Measurements from ENCODE around the gene ARHGEF37. TPM values are rescaled to one million over a fixed set of nuclear protein-coding genes. Genes with fewer than 3 reads are reported as not detected.
"Not testable (repeated sequence)": the region's sequence is repeated elsewhere in the genome, so short reads cannot be mapped to it uniquely, and the experiment has no call there.

Gene ARHGEF37
- total RNA-seq, 5 donors from 2014 or later (not counting 1 experiment from before 2014, with no cell fraction given): 0.07 to 1.0 (median 0.59) TPM; not detected in 1

- not testable (repeated sequence) for H3K4me1 Mint-ChIP-seq
- WGBS (ENCODE audit: insufficient coverage): no CpG with 5 or more reads among the region's 3 CpGs
These were observed 88.0 kb downstream of the ARHGEF37 start for GRCh38 chr5:149669273-149669672.

GRCh38 chr5:149671544-149671943, 90.2 kb downstream of the ARHGEF37 start:
- peaks cover 0 to 4% (median 0%) of the 10 kb centered on the region in 3 donors for H3K4me1 Mint-ChIP-seq
- CTCF ChIA-PET: no interaction called here
- POLR2A ChIA-PET: interaction anchor here in 1 of 2 donors (0.6 kb wide), 1 partner anchor 106 kb away, joined by 3 read pairs; no protein-coding TSS in a partner anchor
- Histone ChIP-seq H3K9me3 (no peaks in the 10 kb centered on the region), H3K27me3 (replicated peaks in 1 of 2; ENCODE audit: control insufficient read depth in 2 of 2, extremely low read depth in 1 of 2, insufficient read depth in 2 of 2, low read length in 1 of 2) (peaks cover 0 to 25% of the 10 kb centered on the region in 2 experiments), H3K4me3 (ENCODE audit: control insufficient read depth in 1 of 2, extremely low read depth in 1 of 2, low read length in 1 of 2) (no peak overlapping the region), H3K36me3 (ENCODE audit: control insufficient read depth in 2 of 2, extremely low read depth in 1 of 2, insufficient read depth in 1 of 2, low read length in 1 of 2) (no peaks in the 10 kb centered on the region), H3K4me1 (ENCODE audit: control insufficient read depth in 1 of 2, extremely low read depth in 1 of 2, insufficient read depth in 2 of 2, low read length in 2 of 2) (no peaks in the 10 kb centered on the region), H3K27ac (ENCODE audit: low read length) (no peak overlapping the region)
- H3K27ac Mint-ChIP-seq: no peak overlapping the region
- ATAC-seq (replicated peaks in 1 of 4): no peak
- DNase-seq: no peak
- 83% methylated on average over 1 of the region's 5 CpGs for WGBS (ENCODE audit: insufficient coverage)
- H3K4me3 Mint-ChIP-seq: no peak overlapping the region
- peaks cover 0 to 11% (median 10%) of the 10 kb centered on the region in 3 donors for H3K9me3 Mint-ChIP-seq
- peaks cover 4% of the 10 kb centered on the region for H3K36me3 Mint-ChIP-seq
- peaks cover 15 to 16% of the 10 kb centered on the region in 2 donors for H3K27me3 Mint-ChIP-seq

More at GRCh38 chr5:149669273-149669672, 88.0 kb downstream of the ARHGEF37 start:
- H3K9me3 ChIP-seq; H3K27ac Mint-ChIP-seq; H3K36me3 ChIP-seq (ENCODE audit: control insufficient read depth in 2 of 2, extremely low read depth in 1 of 2, insufficient read depth in 1 of 2, low read length in 1 of 2); CTCF ChIA-PET; H3K27ac ChIP-seq (ENCODE audit: low read length); H3K27me3 Mint-ChIP-seq; H3K4me1 ChIP-seq (ENCODE audit: control insufficient read depth in 1 of 2, extremely low read depth in 1 of 2, insufficient read depth in 2 of 2, low read length in 2 of 2); H3K4me3 ChIP-seq (ENCODE audit: control insufficient read depth in 1 of 2, extremely low read depth in 1 of 2, low read length in 1 of 2); H3K36me3 Mint-ChIP-seq; DNase-seq; H3K4me3 Mint-ChIP-seq; ATAC-seq (replicated peaks in 1 of 4): not testable (repeated sequence)
- POLR2A ChIA-PET: interaction anchor here in 1 of 2 donors (0.6 kb wide), 1 partner anchor 196 kb away, joined by 3 read pairs; no protein-coding TSS in a partner anchor
- H3K27me3 ChIP-seq (replicated peaks in 1 of 2; ENCODE audit: control insufficient read depth in 2 of 2, extremely low read depth in 1 of 2, insufficient read depth in 2 of 2, low read length in 1 of 2): peaks cover 0 to 23% of the 10 kb centered on the region in 2 experiments
- H3K9me3 Mint-ChIP-seq: peaks cover 0 to 11% (median 10%) of the 10 kb centered on the region in 3 donors

GRCh38 chr5:149672701-149673476, 91.6 kb downstream of the ARHGEF37 start:
- H3K27ac ChIP-seq (ENCODE audit: low read length): no peak overlapping the region
- CTCF ChIA-PET: no interaction called here
- WGBS (ENCODE audit: insufficient coverage): 95% methylated on average over 4 of the region's 7 CpGs
- Mint-ChIP-seq H3K27ac (no peak overlapping the region), H3K4me1 (no peaks in the 10 kb centered on the region), H3K9me3 (peaks cover 0 to 4% (median 4%) of the 10 kb centered on the region in 3 donors), H3K27me3 (peaks cover 16 to 18% of the 10 kb centered on the region in 2 donors), H3K36me3 (no peaks in the 10 kb centered on the region), H3K4me3 (no peak overlapping the region)
- H3K9me3 ChIP-seq: no peaks in the 10 kb centered on the region
- H3K4me1 ChIP-seq (ENCODE audit: control insufficient read depth in 1 of 2, extremely low read depth in 1 of 2, insufficient read depth in 2 of 2, low read length in 2 of 2): no peaks in the 10 kb centered on the region
- peaks cover 0 to 25% of the 10 kb centered on the region in 2 experiments for H3K27me3 ChIP-seq (replicated peaks in 1 of 2; ENCODE audit: control insufficient read depth in 2 of 2, extremely low read depth in 1 of 2, insufficient read depth in 2 of 2, low read length in 1 of 2)
- POLR2A ChIA-PET: no interaction called here
- H3K4me3 ChIP-seq (ENCODE audit: control insufficient read depth in 1 of 2, extremely low read depth in 1 of 2, low read length in 1 of 2): no peak overlapping the region
- DNase-seq (no peak), ATAC-seq (replicated peaks in 1 of 4) (no peak)
- no peaks in the 10 kb centered on the region for H3K36me3 ChIP-seq (ENCODE audit: control insufficient read depth in 2 of 2, extremely low read depth in 1 of 2, insufficient read depth in 1 of 2, low read length in 1 of 2)

- DNase-seq: no peak
- WGBS (ENCODE audit: insufficient coverage): no CpG with 5 or more reads among the region's 3 CpGs
- H3K9me3 ChIP-seq: no peaks in the 10 kb centered on the region
- H3K4me1 Mint-ChIP-seq: no peaks in the 10 kb centered on the region
- ChIA-PET POLR2A (no interaction called here), CTCF (no interaction called here)
- H3K36me3 Mint-ChIP-seq: no peaks in the 10 kb centered on the region
- no peak overlapping the region for H3K27ac Mint-ChIP-seq
- H3K27ac ChIP-seq (ENCODE audit: low read length): no peak overlapping the region
- peaks cover 20 to 22% of the 10 kb centered on the region in 2 donors for H3K27me3 Mint-ChIP-seq
- ATAC-seq (replicated peaks in 1 of 4): no peak
- H3K36me3 ChIP-seq (ENCODE audit: control insufficient read depth in 2 of 2, extremely low read depth in 1 of 2, insufficient read depth in 1 of 2, low read length in 1 of 2): no peaks in the 10 kb centered on the region
- peaks cover 0 to 25% of the 10 kb centered on the region in 2 experiments for H3K27me3 ChIP-seq (replicated peaks in 1 of 2; ENCODE audit: control insufficient read depth in 2 of 2, extremely low read depth in 1 of 2, insufficient read depth in 2 of 2, low read length in 1 of 2)
- H3K4me1 ChIP-seq (ENCODE audit: control insufficient read depth in 1 of 2, extremely low read depth in 1 of 2, insufficient read depth in 2 of 2, low read length in 2 of 2): no peaks in the 10 kb centered on the region
- no peak overlapping the region for H3K4me3 ChIP-seq (ENCODE audit: control insufficient read depth in 1 of 2, extremely low read depth in 1 of 2, low read length in 1 of 2)
- H3K9me3 Mint-ChIP-seq: no peaks in the 10 kb centered on the region
- no peak overlapping the region for H3K4me3 Mint-ChIP-seq
These were observed 93.4 kb downstream of the ARHGEF37 start for GRCh38 chr5:149674686-149675085.

GRCh38 chr5:149675610-149676201, 94.4 kb downstream of the ARHGEF37 start:
- Histone ChIP-seq H3K9me3 (no peaks in the 10 kb centered on the region), H3K4me1 (ENCODE audit: control insufficient read depth in 1 of 2, extremely low read depth in 1 of 2, insufficient read depth in 2 of 2, low read length in 2 of 2) (no peaks in the 10 kb centered on the region), H3K27me3 (replicated peaks in 1 of 2; ENCODE audit: control insufficient read depth in 2 of 2, extremely low read depth in 1 of 2, insufficient read depth in 2 of 2, low read length in 1 of 2) (peaks cover 0 to 26% of the 10 kb centered on the region in 2 experiments), H3K27ac (ENCODE audit: low read length) (no peak overlapping the region), H3K36me3 (ENCODE audit: control insufficient read depth in 2 of 2, extremely low read depth in 1 of 2, insufficient read depth in 1 of 2, low read length in 1 of 2) (no peaks in the 10 kb centered on the region), H3K4me3 (ENCODE audit: control insufficient read depth in 1 of 2, extremely low read depth in 1 of 2, low read length in 1 of 2) (no peak overlapping the region)
- Mint-ChIP-seq H3K4me3 (no peak overlapping the region), H3K27ac (no peak overlapping the region), H3K9me3 (no peaks in the 10 kb centered on the region), H3K4me1 (no peaks in the 10 kb centered on the region), H3K27me3 (peaks cover 25 to 27% of the 10 kb centered on the region in 2 donors), H3K36me3 (no peaks in the 10 kb centered on the region)
- DNase-seq (no peak), ATAC-seq (replicated peaks in 1 of 4) (no peak)
- ChIA-PET POLR2A (no interaction called here), CTCF (no interaction called here)
- 67% methylated on average over 10 of the region's 12 CpGs for WGBS (ENCODE audit: insufficient coverage)

- Histone ChIP-seq H3K36me3 (ENCODE audit: control insufficient read depth in 2 of 2, extremely low read depth in 1 of 2, insufficient read depth in 1 of 2, low read length in 1 of 2) (no peaks in the 10 kb centered on the region), H3K9me3 (no peaks in the 10 kb centered on the region), H3K4me1 (ENCODE audit: control insufficient read depth in 1 of 2, extremely low read depth in 1 of 2, insufficient read depth in 2 of 2, low read length in 2 of 2) (no peaks in the 10 kb centered on the region), H3K27ac (ENCODE audit: low read length) (no peak overlapping the region), H3K27me3 (replicated peaks in 1 of 2; ENCODE audit: control insufficient read depth in 2 of 2, extremely low read depth in 1 of 2, insufficient read depth in 2 of 2, low read length in 1 of 2) (peaks cover 0 to 27% of the 10 kb centered on the region in 2 experiments), H3K4me3 (ENCODE audit: control insufficient read depth in 1 of 2, extremely low read depth in 1 of 2, low read length in 1 of 2) (no peak overlapping the region)
- ChIA-PET CTCF (no interaction called here), POLR2A (no interaction called here)
- Mint-ChIP-seq H3K9me3 (no peaks in the 10 kb centered on the region), H3K4me3 (no peak overlapping the region), H3K27me3 (peaks cover 28 to 29% of the 10 kb centered on the region in 2 donors), H3K27ac (no peak overlapping the region), H3K4me1 (no peaks in the 10 kb centered on the region), H3K36me3 (no peaks in the 10 kb centered on the region)
- DNase-seq (no peak), ATAC-seq (replicated peaks in 1 of 4) (no peak)
- WGBS (ENCODE audit: insufficient coverage): 92% methylated on average over 2 of the region's 7 CpGs
These were observed 96.4 kb downstream of the ARHGEF37 start for GRCh38 chr5:149677731-149678130.
